ENCODE data around the gene ATP12A.

DNA sequence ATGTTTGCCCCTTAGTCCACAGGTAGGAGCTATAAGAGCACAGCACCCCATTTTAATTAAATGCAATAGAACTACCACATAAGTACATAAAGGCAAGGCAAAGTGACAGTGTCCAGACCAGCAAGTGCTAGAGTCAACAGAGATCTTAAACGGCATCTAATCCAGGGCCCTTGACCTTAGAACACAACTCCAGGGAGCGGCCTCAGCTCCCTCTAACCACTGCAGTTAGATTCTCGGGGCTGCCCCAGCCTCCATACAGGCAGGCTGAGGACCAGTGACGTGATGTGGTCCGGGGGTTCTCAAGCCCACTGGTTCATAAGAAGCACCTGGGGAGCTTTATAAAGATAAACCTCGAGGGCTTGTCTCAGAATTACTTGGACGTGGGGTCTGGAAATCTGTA is 10.0 kb upstream of the ATP12A start:
- TF ChIP-seq, protein P1, sequence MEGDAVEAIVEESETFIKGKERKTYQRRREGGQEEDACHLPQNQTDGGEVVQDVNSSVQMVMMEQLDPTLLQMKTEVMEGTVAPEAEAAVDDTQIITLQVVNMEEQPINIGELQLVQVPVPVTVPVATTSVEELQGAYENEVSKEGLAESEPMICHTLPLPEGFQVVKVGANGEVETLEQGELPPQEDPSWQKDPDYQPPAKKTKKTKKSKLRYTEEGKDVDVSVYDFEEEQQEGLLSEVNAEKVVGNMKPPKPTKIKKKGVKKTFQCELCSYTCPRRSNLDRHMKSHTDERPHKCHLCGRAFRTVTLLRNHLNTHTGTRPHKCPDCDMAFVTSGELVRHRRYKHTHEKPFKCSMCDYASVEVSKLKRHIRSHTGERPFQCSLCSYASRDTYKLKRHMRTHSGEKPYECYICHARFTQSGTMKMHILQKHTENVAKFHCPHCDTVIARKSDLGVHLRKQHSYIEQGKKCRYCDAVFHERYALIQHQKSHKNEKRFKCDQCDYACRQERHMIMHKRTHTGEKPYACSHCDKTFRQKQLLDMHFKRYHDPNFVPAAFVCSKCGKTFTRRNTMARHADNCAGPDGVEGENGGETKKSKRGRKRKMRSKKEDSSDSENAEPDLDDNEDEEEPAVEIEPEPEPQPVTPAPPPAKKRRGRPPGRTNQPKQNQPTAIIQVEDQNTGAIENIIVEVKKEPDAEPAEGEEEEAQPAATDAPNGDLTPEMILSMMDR (IDR thresholded peaks at IDR 0.05), result no peak
- TF ChIP-seq POLR2A (IDR thresholded peaks at IDR 0.05), result no peak

All from body of pancreas (tissue), 4 donors.